Stimulated activated naive CD8-positive, alpha-beta T cell treated with anti-CD3 and anti-CD28 coated beads, Interleukin-15, Interleukin-2, amounts not matched to agents 100 U/mL and 50 U/mL, for 24 hours (primary cell): ENCODE results near the gene ACP6.
"Not testable (repeated sequence)": the region's sequence is repeated elsewhere in the genome, so short reads cannot be mapped to it uniquely, and the experiment has no call there.

ENCODE experiments used
- ATAC-seq: fragments of 150-1000 bp; cut with Tn5 transposase; one replicate; pipeline ENCODE4 v1.10.0; 2021
- DNase-seq: peaks from one replicate; pipeline ENCODE4 v3.0.0; 2021

ACP6 gene

DNA sequence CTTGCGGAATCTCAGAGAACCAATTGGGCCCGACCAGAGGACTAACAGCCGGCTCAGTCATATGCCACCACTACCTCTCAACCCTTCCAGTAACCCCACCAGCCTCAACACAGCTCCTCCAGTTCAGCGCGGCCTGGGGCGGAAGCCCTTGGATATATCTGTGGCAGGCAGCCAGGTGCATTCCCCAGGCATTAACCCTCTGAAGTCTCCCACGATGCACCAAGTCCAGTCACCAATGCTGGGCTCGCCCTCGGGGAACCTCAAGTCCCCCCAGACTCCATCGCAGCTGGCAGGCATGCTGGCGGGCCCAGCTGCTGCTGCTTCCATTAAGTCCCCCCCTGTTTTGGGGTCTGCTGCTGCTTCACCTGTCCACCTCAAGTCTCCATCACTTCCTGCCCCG lies 49.8 kb downstream of the ACP6 start:
- no peak for ATAC-seq
- DNase-seq, result no peak

DNA sequence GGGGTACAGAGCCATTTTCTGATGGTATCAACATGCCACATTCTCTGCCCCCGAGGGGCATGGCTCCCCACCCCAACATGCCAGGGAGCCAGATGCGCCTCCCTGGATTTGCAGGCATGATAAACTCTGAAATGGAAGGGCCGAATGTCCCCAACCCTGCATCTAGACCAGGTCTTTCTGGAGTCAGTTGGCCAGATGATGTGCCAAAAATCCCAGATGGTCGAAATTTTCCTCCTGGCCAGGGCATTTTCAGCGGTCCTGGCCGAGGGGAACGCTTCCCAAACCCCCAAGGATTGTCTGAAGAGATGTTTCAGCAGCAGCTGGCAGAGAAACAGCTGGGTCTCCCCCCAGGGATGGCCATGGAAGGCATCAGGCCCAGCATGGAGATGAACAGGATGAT lies 50.6 kb downstream of the ACP6 start:
- ATAC-seq (no peak), DNase-seq (no peak)

DNA sequence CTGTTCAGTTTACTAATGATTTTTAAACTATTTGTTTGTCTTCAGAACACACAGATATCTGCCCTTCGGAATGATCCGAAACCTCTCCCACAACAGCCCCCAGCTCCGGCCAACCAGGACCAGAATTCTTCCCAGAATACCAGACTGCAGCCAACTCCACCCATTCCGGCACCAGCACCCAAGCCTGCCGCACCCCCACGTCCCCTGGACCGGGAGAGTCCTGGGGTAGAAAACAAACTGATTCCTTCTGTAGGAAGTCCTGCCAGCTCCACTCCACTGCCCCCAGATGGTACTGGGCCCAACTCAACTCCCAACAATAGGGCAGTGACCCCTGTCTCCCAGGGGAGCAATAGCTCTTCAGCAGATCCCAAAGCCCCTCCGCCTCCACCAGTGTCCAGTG lies 51.6 kb downstream of the ACP6 start:
- ATAC-seq (no peak), DNase-seq (no peak)

DNA sequence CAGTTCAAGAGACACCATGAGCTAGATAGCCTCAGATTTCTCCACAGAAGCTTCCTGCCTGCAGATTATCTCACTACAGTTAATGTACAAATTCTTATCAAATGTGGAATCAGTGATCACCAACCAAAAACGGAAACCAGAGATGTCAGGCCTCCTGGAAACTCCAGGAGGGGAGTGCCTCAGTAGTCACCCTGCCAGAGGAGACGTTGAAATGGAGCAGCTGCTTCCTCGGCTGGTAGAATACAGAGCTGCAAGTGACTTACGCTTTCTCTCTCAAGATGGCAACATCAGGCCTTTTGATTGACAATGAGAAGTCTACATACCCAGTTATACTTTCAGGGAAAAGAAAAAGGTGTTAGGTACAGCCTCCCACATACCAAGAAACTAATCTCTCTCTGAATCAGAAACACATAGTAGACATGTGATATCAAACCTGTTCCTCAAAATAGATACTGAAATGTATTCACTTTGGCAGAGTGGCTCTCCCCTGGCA lies 52.2 kb downstream of the ACP6 start:
- DNase-seq (peak; percentile 35), ATAC-seq (peak; percentile 90)

DNA sequence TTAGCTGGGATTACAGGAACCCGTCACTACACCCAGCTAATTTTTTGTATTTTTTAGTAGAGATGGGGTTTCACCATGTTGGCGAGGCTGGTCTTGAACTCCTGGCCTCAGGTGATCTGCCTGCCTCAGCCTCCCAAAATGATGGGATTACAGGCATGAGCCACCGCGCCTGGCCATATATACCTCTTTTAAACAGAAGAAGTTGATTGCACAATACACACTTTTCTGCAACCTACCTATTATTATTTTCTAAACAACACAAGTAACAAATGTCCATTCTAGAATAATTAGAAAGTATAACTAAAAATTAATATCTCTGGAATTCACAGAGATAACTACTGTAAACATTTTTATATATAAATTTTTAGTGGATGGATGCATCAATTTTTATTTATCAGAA lies 55.4 kb downstream of the ACP6 start:
- not testable (repeated sequence) for ATAC-seq

DNA sequence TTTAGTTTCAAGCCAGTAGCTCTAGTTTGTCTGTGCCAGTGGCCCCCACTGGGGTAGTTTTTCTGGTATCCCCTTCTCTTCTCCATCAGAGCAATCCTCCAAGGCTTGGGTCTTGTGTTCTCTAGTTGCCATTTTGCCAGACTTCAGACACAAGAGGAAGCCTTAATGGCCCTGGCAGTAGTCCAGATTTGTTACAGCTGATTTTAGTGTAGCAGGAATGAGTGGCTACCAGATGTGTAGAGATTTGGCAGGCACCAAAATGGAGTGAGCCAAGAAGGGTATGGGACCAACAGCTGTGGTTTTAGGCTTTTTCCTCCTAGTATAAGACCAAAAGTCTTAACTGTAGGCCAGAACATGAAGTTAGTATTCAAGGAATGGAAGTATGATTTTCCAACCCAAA lies 56.8 kb downstream of the ACP6 start:
- no peak for ATAC-seq
- no peak for DNase-seq

More for the DNA sequence above, 55.4 kb downstream of the ACP6 start:
- DNase-seq, result not testable (repeated sequence)

DNA sequence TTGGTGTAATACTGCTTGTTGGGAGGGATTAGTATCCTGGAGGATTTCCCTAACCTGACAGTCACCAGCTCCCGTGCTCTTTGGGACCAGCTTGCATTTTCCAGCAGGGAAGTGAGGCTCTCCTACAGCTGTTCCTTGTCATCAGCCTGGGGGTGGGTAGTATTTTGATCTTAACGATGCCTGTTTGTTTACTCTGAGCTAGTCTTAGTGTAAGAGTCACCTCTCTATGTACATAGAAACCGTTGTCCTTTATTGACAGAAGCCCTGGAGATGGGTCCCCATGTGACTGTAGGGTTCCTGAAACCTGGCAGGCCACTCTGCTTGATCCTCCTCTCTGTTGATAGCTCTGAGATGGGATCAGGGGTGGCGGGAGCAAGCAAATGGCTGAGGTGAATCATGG lies 58.0 kb downstream of the ACP6 start:
- ATAC-seq, result no peak
- no peak for DNase-seq

DNA sequence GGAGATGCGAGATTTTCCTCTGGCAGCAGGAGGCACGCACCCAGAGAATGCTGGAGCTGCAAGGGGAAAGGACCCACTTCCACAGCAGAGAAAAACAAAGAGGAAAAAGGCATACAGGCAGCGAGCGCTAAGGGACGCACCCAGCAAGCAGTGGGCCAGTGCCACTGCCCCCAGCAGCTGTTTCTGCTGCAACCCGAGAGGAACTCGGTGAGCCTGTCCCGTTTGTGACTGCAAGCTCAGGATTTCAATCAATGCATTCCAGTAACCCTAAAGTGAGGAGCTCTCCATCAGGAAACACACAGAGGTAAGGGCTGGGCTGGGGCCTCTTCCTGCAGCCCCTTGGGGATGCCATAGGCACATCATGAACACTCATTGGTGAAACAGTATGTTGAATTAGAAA lies 58.7 kb downstream of the ACP6 start:
- ATAC-seq (no peak), DNase-seq (no peak)

DNA sequence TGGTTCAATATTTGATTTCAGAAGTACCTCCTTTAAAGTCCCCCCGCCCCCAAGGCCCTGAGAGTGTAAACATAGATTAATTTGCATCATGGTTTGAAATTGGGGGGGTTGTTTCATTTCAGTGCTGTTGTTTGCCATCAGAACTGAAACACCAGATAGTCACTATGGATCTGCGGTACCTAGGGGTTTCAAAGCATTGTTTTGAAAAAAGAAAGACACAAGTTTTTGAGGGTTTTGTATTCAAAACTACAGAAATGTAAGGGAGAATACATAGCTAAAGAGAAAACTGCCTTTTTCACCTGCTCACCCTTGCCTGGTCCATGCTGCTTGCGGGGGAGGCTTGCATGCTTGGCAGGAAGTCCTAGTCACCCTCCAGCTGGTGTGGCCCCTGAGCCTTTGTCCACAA lies 59.3 kb downstream of the ACP6 start:
- no peak for ATAC-seq
- DNase-seq, result no peak

DNA sequence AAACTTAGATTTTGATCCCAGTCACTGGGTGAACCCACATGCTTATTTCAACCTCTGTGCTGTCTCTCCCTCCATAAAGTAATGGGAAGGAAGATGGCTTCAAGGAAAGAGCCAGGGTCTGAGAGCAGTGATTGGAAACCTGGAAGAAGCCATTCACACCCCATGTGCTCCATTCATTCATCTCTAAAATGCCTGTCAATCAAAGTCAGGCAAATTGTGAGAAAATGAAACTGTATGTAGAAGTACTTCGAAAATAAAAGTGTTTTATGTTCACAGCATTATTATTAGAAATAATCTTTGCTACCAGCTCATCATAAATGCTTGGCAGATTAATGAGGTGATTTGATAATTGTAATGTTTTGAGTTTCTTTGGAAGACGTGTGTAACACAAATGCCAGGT lies 61.0 kb downstream of the ACP6 start:
- no peak for DNase-seq
- ATAC-seq, result no peak

DNA sequence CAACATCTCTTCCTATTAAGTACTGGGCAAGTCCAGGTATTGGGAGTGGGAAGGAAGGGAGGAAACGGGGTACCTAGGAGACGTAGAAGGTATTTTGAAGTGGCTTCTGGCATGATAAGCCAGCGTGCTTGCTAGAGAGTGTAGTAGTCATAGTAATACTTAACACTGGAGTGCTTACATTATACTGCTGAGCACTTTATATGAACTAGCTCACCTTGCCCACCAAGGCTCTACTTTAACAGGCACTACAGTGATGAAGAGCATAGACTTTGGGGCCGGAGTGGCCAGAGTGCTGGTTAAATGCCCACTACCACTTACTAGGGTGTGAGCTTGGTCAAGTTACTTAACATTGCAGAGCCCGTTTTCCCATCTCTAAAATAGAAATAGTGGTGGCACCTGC lies 61.7 kb downstream of the ACP6 start:
- ATAC-seq, result no peak
- DNase-seq, result no peak

DNA sequence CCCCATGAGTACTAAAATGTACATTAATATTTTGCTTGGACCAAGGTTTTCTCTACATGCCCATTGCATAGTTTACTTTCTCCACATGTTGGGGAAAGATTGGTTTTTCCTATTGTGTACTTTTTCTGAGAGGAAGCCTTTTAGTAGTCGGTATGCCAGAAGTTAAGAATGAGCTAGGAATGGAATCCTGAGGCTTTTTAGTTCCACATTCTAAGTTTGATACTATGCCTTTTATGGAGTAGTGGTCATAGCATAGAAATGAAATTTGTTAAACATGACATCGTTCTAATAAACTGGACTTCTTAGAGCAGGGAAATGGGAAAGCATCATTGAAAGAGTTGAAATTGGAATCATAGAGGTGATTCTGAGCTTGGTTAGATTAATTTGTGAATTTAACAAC lies 64.7 kb downstream of the ACP6 start:
- no peak for ATAC-seq
- no peak for DNase-seq

DNA sequence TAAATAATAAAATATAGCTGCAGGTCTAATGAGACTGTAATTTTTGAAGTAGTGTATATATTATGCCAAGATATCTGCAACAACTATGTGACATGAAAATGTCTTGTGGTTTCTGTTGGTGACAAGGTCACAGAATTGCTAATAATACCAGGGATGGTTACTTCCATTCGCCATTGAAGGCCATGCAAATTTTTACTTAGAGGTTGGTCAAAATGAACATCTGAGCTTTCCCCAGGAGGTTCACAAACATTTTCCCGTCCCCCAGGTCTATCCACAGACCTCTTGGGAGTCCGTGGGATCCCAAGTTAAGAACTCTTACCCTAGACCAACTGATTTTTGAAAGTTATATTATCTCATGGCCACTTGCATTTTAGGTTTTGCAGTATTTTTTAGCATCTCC lies 66.3 kb downstream of the ACP6 start:
- no peak for DNase-seq
- ATAC-seq, result no peak

DNA sequence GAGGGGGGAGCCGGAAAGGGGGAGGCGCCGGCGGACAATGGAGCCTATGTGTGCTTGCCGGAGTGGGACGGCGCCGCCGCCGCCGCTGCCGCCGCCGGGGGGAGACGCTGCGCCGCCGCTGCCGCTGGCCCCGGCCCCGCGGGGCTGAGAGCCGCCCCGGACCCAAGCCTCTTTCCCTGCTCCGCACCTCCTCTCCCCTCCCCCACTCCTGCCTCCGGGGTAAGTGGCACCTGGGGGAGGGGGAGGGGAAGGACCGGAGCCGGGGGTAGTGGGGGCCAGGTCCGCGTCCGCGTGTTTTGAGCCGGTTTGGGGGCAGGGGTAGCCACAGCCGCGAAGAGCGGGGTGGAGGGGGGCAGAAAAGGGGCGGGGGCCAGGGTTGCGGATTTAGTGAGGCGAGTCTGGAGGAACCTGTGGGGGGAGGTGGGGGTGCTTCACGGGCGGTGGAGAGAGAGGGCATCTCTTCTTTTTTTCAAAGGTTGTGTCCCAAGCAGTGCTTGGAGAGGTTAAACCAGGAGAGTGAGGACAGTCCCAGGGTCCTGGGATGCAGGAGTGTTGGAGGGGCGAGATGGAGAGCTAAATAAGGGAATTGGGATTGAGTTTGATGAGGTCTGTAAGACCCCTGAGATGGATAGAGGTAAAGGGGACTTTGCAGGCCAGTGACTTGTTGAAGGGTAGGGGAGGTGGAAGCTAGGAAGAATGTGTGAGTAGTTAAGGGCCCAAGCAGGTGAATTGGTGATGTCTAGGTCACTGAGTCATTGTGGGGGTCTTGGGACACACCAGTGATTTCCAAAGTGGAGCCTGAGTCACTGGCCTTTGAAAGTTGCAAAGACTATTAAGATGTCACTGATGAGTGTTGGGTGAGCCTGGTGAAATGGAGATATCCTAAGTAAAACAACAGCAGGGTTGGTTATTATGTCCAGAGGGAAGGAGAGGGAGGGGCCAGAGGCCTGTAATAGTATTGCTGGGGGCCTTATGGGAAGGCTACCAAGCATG lies 69.9 kb downstream of the ACP6 start:
- DNase-seq (peak; percentile 37), ATAC-seq (peak; percentile 24)

DNA sequence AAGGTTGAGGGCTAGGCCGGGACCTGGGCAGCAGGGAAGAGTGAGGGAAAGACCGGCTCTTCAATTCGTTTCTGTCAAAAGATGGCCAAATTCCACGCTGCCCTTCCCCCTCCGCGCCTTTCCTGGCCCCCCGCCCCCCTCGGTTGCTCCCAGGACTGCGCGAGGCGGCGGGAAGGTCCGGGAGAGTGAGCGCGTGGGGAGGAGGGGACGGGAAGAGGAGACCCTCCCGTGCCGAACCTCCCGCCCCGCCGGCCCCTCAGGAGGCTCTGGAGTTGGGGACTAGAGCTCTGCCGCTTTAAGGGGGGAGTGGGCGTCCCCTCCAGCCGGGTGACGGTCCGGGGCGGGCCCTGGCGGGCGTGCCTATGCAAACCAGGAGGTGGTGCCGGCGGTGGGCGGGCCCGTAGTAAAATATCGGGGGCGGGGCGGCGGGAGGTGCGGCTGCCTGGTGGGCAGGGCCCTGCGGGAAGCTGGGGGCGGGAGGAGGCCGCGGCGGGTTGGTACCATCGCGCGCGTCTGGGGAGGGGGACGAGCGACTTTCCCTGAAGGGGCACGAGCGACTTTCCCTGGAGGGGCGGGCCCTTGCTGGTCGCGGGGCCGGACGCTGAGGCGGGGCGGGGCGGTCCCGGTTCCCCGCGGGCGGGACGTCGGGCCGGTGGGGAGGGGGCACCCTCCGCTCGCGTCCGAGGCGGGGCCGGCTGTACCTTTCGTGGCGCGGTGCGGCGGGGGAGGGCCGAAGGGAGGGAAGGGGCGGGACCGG lies 70.8 kb downstream of the ACP6 start:
- peak; percentile 86 for ATAC-seq
- peak; percentile 97 for DNase-seq

DNA sequence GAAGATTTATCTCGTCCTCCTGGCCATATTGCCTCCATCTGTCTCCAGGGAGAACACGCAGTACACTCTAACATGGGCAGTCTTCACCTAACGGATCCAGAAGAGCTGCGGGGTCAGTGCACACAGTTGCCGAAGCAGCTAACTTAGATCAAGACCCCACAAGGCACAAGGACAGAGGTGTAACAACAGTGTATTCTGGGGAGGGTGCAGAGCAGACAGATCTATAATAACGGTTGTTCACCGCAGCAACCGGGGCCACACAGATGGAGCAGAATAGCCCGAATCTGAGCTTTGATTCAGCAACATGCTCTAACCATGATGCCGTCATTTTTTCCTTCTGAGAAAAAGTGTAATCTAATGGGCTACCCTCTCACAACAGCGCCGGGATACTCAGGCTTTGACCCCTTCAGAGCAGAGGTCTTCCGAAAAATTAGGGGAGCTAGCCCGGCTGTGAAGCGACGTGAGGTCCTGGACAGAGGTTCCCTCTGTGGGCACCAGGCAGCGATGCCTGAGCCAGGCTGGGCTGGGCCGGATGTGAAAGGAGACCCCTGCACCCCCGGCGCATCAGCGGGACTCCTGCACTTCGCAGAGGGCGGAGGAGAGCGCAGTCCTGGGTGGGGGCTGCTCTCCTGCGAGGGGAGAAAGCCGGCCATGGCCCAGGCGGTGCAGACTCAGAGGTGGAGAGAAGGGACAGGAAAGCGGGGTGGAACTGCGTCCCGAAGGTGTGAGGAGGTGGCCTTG lies 71.5 kb downstream of the ACP6 start:
- ATAC-seq (peak; percentile 7), DNase-seq (peak; percentile 43)

DNA sequence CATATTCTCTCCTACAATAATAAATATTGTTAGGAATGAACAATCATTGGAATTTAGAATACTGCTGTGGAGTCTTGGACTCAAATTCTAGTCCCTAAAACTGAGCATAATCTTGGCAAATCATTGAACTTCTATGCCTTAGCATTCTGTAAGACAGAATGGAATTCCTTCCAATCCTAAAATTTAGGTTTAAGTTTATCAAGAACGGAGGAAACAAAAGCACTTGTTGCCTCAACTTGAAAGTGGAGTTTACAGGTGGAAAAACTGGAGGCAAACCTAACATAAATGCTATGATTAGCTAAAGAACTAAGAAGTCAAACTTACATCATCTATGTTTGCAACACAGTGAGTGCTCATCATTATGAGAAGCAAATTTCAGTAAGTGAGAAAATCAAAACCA lies 73.3 kb downstream of the ACP6 start:
- no peak for DNase-seq
- no peak for ATAC-seq
